ENCODE results near the gene BBOX1.
A peak's percentile ranks its signal among the peaks of the same experiment; 100 is the strongest.
"Not testable (repeated sequence)": the region's sequence is repeated elsewhere in the genome, so short reads cannot be mapped to it uniquely, and the experiment has no call there.

The BBOX1 gene

DNA sequence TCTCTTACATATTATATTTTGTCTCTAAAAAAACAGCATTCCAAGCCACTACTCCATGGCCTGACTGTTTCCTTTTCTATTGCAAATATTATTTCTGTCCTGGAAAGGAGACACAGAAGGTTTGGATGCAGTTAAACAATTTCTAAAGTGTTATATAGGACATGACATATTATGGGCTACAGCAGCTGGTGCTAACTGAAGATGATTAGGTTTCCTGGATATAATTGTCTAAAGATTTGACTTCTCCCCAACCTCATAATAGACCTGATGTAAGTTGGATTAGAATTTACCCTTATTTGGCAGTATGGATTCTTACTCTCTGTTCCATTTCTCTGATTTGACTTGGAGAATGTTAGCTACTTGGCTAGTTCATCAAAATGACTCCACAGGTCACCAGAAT, 90.2 kb downstream of the BBOX1 start:
- no peak for DNase-seq

- not testable (repeated sequence) for DNase-seq
Measured at GRCh38 chr11:27135924-27136329, 95.3 kb downstream of the BBOX1 start.

- DNase-seq, result no peak
Measured at GRCh38 chr11:27138716-27139115, 98.1 kb downstream of the BBOX1 start.

- no peak for DNase-seq
Measured at GRCh38 chr11:27139742-27140367, 99.2 kb downstream of the BBOX1 start.

- no peak for DNase-seq
Measured at GRCh38 chr11:27141576-27141975, 101.0 kb downstream of the BBOX1 start.

GRCh38 chr11:27147916-27148315, 107.3 kb downstream of the BBOX1 start:
- DNase-seq, result no peak

DNA sequence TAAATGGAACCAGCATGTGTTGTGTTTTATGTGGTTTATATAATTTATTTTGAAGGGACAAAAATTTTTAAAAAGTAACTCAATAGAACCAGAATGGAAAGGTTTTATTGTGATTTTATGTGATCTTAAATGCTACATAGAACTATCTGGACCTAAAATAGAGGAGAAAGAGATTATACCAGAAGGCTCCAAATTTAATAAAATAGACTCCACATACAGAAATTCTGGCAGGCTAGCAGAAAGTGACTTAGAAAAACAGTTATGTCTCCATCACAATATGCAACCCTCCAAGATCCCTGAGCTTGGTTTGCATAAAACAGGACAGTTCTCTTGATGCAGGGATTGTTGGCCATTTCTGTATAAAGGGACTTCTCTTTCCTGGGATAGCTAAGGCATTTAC, 107.9 kb downstream of the BBOX1 start:
- no peak for DNase-seq

- DNase-seq, result no peak
Measured at GRCh38 chr11:27150098-27150497, 109.5 kb downstream of the BBOX1 start.

DNA sequence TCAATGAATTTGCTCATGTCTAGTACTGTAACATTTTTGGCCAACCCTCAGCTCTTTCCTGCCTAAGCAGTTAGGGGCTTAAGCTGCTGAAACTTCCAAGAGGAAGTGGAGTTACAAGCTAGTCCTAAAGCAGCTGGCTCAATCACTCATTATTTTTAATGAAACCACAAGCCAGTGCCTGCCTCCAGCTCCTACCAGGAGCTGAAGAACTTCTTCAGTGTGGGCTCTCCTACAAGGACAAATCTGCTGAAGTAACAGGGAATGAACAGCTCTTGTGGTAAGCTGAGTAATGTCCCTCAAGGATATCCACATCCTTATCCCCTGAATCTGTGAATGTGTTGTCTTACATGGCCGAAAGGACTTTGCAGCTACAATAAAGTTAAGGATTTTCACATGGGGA, 112.5 kb downstream of the BBOX1 start:
- no peak for DNase-seq

DNA sequence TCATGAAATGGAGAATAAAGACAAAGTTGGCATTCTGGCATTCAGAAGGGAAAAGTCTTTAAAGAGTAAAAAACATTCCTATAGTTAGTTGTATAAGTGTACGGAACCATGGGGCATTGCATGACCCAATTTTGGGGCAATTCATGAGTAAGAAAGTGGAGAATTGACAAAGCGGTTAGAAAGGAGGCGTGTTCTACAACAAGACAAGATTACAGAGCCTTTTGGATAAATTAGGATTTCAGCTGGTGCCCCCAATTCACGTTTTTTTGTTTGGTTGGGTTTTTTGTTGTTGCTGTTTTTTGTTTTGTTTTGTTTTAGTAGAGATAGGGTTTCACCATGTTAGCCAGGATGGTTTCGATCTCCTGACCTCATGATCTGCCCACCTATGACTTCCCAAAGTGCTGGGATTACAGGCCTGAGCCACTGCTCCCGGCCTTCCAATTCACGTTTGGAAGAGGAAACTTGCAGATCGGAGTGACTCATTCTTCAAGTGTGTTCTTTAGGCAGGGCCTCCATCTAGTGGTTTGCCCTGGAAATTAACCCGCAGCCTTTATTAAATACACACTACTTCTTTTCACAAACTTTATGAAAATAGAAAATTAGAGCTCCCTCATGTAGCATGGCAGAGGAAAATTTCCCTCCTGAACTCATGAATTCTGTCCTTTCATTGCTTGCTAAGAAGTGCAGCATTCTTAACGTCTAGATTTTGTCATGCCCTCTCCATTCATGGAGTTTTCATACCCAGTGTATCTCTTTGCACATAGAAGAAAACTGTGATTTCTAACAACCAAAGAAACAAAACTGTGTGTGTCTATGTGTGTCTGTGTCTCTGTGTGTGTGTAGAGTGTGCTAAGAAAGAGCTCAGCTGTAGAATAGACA, 118.1 kb downstream of the BBOX1 start:
- peak; percentile 8 for DNase-seq

DNA sequence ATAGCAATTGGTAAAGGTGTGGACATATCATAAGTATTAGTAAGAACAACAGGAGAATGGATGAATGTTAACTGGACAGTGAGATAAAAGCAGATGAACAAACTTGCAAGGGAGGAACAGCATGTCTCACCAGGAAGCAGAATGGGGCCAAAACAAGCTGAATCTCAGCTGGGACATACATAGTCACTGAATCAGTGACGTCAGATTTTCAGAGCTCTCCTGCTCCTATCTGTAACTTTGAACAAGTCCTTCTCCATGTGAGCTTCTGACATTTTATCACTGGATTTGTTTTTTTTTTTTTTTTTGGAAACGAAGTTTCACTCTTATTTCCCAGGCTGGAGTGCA, 118.7 kb downstream of the BBOX1 start:
- DNase-seq, result no peak

GRCh38 chr11:27161071-27161470, 120.5 kb downstream of the BBOX1 start:
- DNase-seq, result no peak

GRCh38 chr11:27162237-27162636, 121.6 kb downstream of the BBOX1 start:
- no peak for DNase-seq

- no peak for DNase-seq
Measured at GRCh38 chr11:27166130-27166529, 125.5 kb downstream of the BBOX1 start.

DNA sequence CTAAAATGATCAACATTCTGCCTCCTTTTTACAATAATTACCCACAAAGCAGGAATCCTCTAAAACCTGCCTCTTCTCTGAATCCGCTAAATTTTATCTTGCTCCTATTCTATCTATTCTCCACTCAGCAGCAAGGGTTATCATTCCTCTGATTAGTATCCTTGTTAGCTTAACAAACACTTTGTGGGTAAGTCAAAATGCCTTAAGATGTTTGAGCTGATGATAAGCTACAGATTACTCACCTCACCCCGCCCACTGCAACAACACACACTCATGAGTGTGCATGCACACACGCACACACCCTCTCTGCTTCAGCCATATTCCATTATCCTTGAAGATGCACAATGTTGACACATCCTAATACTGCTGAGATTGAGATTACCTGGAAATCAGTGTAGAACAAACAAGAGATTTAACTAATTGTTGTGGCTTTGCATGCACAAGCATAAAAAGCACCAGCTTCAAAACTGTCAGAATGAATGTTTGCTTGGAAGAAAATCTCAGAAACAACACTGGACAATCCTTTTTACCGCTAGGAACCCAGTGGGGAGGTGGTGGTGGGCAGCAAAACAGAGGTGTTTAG, 130.9 kb downstream of the BBOX1 start:
- DNase-seq, result no peak

DNA sequence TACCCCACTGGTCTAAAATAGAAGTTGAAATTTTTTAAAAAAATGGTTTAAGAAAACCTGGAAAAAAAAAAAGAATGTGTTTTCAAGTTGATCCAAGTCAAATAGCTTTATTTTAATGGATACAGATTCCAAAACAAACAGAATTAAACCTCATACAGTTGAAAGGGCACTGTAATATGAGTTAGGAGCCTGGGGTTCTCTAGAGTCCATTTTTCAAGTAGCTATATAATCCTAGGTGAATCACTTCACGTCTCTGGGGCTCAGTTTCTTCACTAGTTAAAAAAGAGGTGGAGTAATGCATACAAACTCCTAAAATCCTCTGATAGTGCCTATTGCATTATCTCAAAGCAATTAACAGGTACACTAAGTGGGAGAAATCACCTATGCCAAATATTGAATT, 132.9 kb downstream of the BBOX1 start:
- no peak for DNase-seq

DNA sequence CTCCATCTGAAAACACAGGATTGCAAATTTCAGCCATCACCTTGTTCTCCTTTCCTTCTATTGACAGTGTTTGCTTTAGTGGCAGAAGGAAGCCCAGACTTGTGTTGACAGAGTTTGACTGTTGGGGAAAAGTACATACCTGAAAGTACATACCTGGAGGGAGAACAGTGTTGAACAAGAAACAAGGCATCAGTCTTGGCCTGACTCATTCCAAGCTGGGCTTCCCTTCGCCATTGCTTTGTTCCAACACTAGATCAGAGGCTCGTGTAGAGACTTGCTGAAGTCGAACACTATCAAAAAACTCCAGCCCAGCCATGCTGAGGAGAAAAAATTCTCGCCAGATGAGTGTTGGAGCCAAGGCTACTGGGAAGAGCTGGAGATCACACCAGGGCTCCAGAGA, 133.4 kb downstream of the BBOX1 start:
- no peak for DNase-seq

DNA sequence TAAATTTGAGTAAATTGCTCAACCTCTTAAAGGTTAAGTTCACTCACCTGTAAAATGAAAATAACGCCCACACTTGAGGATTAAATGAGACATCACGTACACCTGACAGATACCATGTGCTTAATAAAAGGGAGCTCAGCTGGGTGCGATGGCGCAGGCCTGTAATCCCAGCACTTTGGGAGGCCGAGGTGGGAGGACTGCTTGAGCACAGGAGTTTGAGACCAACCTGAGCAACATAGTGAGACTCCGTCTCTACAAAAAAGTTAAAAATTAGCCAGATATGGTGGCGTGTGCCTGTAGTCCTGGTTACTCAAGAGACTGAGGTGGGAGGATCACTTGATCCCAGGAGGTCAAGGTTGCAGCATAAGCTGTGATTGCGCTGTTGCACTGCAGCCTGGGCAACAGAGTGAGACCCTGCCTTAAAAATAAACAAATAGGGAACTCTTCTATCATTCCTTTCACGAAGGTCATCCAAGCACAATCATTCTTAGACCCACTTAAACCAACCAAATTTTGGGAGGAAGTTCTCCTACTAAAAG, 134.1 kb downstream of the BBOX1 start:
- DNase-seq, result no peak

DNA sequence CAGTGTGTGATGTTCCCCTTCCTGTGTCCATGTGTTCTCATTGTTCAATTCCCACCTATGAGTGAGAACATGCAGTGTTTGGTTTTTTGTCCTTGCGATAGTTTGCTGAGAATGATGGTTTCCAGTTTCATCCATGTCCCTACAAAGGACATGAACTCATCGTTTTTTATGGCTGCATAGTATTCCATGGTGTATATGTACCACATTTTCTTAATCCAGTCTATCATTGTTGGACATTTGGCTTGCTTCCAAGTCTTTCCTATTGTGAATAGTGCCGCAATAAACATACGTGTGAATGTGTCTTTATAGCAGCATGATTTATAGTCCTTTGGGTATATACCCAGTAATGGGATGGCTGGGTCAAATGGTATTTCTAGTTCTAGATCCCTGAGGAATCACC, 134.9 kb downstream of the BBOX1 start:
- DNase-seq, result not testable (repeated sequence)
